HepG2 (cell line): ENCODE data around the gene SLC17A9. TPM values are rescaled to one million over a fixed set of nuclear protein-coding genes. Genes with fewer than 3 reads are reported as not detected.

Experiments
- DPF2 ChIP-seq: sonication (generic); formaldehyde crosslinking; IDR thresholded peaks from 2 replicates; pipeline ENCODE4 v1.4.0; 2020; ENCODE audit warnings: mild to moderate bottlenecking, low read depth, missing genetic modification reagents, borderline replicate concordance
- EEA1 ChIP-seq: sonication (generic); formaldehyde crosslinking; IDR thresholded peaks from 2 replicates; pipeline ENCODE4 v1.5.1; 2020; ENCODE audit warnings: mild to moderate bottlenecking, missing genetic modification reagents, borderline replicate concordance
- ESRRA ChIP-seq: sonication (generic); formaldehyde crosslinking; IDR thresholded peaks from 2 replicates; pipeline ENCODE4 v1.5.1; 2020; ENCODE audit warnings: mild to moderate bottlenecking, low read depth, missing genetic modification reagents
- HNRNPL ChIP-seq: fragments of 200-400 bp; formaldehyde crosslinking; IDR thresholded peaks from 2 replicates; pipeline ENCODE4 v1.6.1; 2017; ENCODE audit warnings: mild to moderate bottlenecking, low read depth, low read length
- KDM1A ChIP-seq: IDR thresholded peaks from 2 replicates; pipeline ENCODE4 v1.6.1; 2016; ENCODE audit warnings: missing compliant biosample characterization
- MTA3 ChIP-seq: sonication (generic); formaldehyde crosslinking; IDR thresholded peaks from 2 replicates; pipeline ENCODE4 v1.4.0; 2020; ENCODE audit warnings: missing genetic modification reagents
- NPAS2 ChIP-seq: sonication (generic); formaldehyde crosslinking; IDR thresholded peaks from 2 replicates; pipeline ENCODE4 v1.8.0; 2022; ENCODE audit warnings: mild to moderate bottlenecking, missing genetic modification reagents, borderline replicate concordance
- SOX13 ChIP-seq, 3 experiments: fragments of 450-650 bp in 1 of 3; sonication (generic) in 1 of 3; formaldehyde crosslinking in 1 of 3; IDR thresholded peaks in 2 of 3; conservative IDR thresholded peaks in 1 of 3; 2 replicates each; pipeline versions ENCODE4 v1.5.0 to v1.6.1; 2016 to 2020; ENCODE audit warnings: antibody characterized with exemption in 1 of 3, mild to moderate bottlenecking in 1 of 3, missing compliant biosample characterization in 1 of 3, missing genetic modification reagents in 1 of 3, moderate library complexity in 1 of 3
- TMF1 ChIP-seq: sonication (generic); formaldehyde crosslinking; IDR thresholded peaks from 2 replicates; pipeline ENCODE4 v1.8.1; 2022; ENCODE audit warnings: low read depth, missing genetic modification reagents
- ZBTB3 ChIP-seq: sonication (generic); formaldehyde crosslinking; IDR thresholded peaks from 2 replicates; pipeline ENCODE4 v1.4.0; 2020; ENCODE audit warnings: low read depth, mild to moderate bottlenecking, moderate library complexity, missing genetic modification reagents, borderline replicate concordance
- ZNF441 ChIP-seq: sonication (generic); formaldehyde crosslinking; IDR thresholded peaks from 2 replicates; pipeline ENCODE4 v1.7.0; 2021; ENCODE audit warnings: missing genetic modification reagents, borderline replicate concordance
- ZNF510 ChIP-seq: sonication (generic); formaldehyde crosslinking; IDR thresholded peaks from 2 replicates; pipeline ENCODE4 v1.4.0; 2020; ENCODE audit warnings: low read depth, mild to moderate bottlenecking, missing genetic modification reagents
- ZNF674 ChIP-seq: sonication (generic); formaldehyde crosslinking; IDR thresholded peaks from 2 replicates; pipeline ENCODE4 v1.5.0; 2020; ENCODE audit warnings: low read depth, mild to moderate bottlenecking, missing genetic modification reagents
- ZNF775 ChIP-seq: sonication (generic); formaldehyde crosslinking; IDR thresholded peaks from 2 replicates; pipeline ENCODE4 v1.4.0; 2020; ENCODE audit warnings: missing genetic modification reagents, mild to moderate bottlenecking, moderate library complexity, borderline replicate concordance
- polyA plus RNA-seq, 8 experiments: library from polyadenylated mRNA; depleted of rRNA in 3 of 8; stranded (reverse) in 7 of 8; unstranded in 1 of 8; fragments of >200 nt; fragmentation: Illumina TruSeq in 4 of 8; extraction: Trizol in 4 of 8; gene quantifications; 2 replicates each; pipeline versions ENCODE4 v1.2.1 to v1.2.3, GENCODE V29; 2011 to 2016; ENCODE audit warnings: low read depth in 4 of 8, missing spikeins in 1 of 8, mixed read lengths in 1 of 8; ENCODE audit not compliant: insufficient read depth in 1 of 8
- total RNA-seq, 5 experiments: library from RNA; depleted of rRNA; stranded (reverse); fragments of >200 nt; fragmentation: Illumina TruSeq; extraction: Trizol; gene quantifications; 2 replicates each; pipeline ENCODE4 v1.2.3, GENCODE V29; 2016; ENCODE audit warnings: low read depth in 1 of 5
- TF ChIP-seq, protein P1 (sequence below): sonication (generic); formaldehyde crosslinking; IDR thresholded peaks from 2 replicates; pipeline ENCODE4 v1.8.1; 2022; ENCODE audit warnings: low read depth, mild to moderate bottlenecking, missing genetic modification reagents
- TF ChIP-seq, protein P2 (sequence below): sonication (generic); formaldehyde crosslinking; IDR thresholded peaks from 2 replicates; pipeline ENCODE4 v1.5.0; 2020; ENCODE audit warnings: mild to moderate bottlenecking, low read depth, missing genetic modification reagents, borderline replicate concordance
- TF ChIP-seq, protein P3 (sequence below): IDR thresholded peaks from 2 replicates; pipeline ENCODE4 v1.4.0; 2020; ENCODE audit warnings: mild to moderate bottlenecking, missing genetic modification reagents
- TF ChIP-seq, protein P4 (sequence below): sonication (generic); formaldehyde crosslinking; IDR thresholded peaks from 2 replicates; pipeline ENCODE4 v1.5.0; 2020; ENCODE audit warnings: mild to moderate bottlenecking, missing genetic modification reagents

SLC17A9 gene
- total and polyA plus RNA-seq, 2 of the 13 experiments (the other 11 are each of a cell fraction or from before 2014, with no cell fraction given): 110 to 191 TPM

DNA sequence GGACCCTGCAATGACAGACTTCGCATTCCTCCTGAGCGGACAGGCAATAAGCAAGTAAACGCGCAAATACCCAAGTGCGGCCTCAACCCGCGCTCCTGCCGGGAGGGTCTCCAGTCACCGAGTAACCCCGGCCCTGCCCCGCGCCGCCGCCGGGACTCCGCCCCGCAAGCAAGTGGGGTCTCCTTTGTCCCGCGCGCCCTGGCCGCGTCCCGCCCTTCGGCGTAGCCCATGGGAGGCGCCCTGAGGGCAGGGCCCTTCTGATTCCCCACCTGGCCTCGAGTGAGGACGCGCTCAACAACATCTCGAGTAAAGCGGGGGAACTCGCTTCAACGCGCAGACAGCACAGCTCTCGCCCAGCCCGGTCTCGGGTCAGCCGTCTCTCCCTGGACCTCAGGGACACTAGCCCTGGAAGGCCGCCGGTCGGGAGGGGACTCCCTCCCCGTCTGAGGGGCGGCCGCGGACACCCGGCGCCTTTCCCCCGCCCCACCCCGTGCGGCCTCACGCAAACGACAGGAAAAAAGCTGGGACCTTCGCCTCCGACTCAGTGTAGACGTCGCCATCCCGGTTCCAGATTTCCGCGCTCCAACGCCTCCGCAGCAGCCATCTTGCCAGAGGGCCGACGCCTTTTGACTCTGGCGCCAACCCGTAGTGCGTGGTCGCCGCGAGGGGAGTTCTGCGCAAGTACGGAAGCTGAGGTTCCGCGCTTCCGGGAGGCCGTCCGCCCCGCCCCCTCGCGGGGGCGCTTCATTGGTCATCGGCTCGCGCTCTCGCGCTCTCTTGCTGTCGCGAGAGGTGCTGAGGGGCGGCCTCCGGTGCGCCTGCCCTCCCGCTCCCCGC, 15.0 kb upstream of the SLC17A9 start (continued):
- peak; percentile 83 for TF ChIP-seq ZNF775
- TF ChIP-seq NPAS2: no peak; the same call in 1 of the 2 replicates
- no peak for TF ChIP-seq KDM1A (CRISPR knock-in tag)
- peak; percentile 94; the same call in 1 of the 2 replicates for TF ChIP-seq ESRRA (CRISPR knock-in tag)
- no peak for TF ChIP-seq SOX13 (IDR thresholded peaks at IDR 0.05)
- peak in 1 of 2 experiments; percentile 69; a peak in 2 of 4 replicates for TF ChIP-seq SOX13 (CRISPR knock-in tag; conservative IDR thresholded peaks at IDR 0.05 in 1 of 2, IDR thresholded peaks at IDR 0.05 in 1 of 2)
- TF ChIP-seq, protein P1, sequence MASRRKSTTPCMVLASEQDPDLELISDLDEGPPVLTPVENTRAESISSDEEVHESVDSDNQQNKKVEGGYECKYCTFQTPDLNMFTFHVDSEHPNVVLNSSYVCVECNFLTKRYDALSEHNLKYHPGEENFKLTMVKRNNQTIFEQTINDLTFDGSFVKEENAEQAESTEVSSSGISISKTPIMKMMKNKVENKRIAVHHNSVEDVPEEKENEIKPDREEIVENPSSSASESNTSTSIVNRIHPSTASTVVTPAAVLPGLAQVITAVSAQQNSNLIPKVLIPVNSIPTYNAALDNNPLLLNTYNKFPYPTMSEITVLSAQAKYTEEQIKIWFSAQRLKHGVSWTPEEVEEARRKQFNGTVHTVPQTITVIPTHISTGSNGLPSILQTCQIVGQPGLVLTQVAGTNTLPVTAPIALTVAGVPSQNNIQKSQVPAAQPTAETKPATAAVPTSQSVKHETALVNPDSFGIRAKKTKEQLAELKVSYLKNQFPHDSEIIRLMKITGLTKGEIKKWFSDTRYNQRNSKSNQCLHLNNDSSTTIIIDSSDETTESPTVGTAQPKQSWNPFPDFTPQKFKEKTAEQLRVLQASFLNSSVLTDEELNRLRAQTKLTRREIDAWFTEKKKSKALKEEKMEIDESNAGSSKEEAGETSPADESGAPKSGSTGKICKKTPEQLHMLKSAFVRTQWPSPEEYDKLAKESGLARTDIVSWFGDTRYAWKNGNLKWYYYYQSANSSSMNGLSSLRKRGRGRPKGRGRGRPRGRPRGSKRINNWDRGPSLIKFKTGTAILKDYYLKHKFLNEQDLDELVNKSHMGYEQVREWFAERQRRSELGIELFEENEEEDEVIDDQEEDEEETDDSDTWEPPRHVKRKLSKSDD: peak; percentile 55
- TF ChIP-seq ZNF510: peak; percentile 90; the same call in 1 of the 2 replicates
- TF ChIP-seq, protein P2, sequence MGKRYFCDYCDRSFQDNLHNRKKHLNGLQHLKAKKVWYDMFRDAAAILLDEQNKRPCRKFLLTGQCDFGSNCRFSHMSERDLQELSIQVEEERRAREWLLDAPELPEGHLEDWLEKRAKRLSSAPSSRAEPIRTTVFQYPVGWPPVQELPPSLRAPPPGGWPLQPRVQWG: no peak
- TF ChIP-seq EEA1 (CRISPR knock-in tag): peak; percentile 97
- TF ChIP-seq DPF2 (CRISPR knock-in tag): no peak
- peak; percentile 72 for TF ChIP-seq HNRNPL
- TF ChIP-seq MTA3: no peak
- TF ChIP-seq ZBTB3 (CRISPR knock-in tag): no peak
- TF ChIP-seq, protein P3, sequence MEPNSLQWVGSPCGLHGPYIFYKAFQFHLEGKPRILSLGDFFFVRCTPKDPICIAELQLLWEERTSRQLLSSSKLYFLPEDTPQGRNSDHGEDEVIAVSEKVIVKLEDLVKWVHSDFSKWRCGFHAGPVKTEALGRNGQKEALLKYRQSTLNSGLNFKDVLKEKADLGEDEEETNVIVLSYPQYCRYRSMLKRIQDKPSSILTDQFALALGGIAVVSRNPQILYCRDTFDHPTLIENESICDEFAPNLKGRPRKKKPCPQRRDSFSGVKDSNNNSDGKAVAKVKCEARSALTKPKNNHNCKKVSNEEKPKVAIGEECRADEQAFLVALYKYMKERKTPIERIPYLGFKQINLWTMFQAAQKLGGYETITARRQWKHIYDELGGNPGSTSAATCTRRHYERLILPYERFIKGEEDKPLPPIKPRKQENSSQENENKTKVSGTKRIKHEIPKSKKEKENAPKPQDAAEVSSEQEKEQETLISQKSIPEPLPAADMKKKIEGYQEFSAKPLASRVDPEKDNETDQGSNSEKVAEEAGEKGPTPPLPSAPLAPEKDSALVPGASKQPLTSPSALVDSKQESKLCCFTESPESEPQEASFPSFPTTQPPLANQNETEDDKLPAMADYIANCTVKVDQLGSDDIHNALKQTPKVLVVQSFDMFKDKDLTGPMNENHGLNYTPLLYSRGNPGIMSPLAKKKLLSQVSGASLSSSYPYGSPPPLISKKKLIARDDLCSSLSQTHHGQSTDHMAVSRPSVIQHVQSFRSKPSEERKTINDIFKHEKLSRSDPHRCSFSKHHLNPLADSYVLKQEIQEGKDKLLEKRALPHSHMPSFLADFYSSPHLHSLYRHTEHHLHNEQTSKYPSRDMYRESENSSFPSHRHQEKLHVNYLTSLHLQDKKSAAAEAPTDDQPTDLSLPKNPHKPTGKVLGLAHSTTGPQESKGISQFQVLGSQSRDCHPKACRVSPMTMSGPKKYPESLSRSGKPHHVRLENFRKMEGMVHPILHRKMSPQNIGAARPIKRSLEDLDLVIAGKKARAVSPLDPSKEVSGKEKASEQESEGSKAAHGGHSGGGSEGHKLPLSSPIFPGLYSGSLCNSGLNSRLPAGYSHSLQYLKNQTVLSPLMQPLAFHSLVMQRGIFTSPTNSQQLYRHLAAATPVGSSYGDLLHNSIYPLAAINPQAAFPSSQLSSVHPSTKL (CRISPR knock-in tag): peak; percentile 57; the same call in 1 of the 2 replicates
- peak; percentile 90 for TF ChIP-seq ZNF441 (CRISPR knock-in tag)
- TF ChIP-seq TMF1 (CRISPR knock-in tag): peak; percentile 91; the same call in 1 of the 2 replicates
- TF ChIP-seq, protein P4, sequence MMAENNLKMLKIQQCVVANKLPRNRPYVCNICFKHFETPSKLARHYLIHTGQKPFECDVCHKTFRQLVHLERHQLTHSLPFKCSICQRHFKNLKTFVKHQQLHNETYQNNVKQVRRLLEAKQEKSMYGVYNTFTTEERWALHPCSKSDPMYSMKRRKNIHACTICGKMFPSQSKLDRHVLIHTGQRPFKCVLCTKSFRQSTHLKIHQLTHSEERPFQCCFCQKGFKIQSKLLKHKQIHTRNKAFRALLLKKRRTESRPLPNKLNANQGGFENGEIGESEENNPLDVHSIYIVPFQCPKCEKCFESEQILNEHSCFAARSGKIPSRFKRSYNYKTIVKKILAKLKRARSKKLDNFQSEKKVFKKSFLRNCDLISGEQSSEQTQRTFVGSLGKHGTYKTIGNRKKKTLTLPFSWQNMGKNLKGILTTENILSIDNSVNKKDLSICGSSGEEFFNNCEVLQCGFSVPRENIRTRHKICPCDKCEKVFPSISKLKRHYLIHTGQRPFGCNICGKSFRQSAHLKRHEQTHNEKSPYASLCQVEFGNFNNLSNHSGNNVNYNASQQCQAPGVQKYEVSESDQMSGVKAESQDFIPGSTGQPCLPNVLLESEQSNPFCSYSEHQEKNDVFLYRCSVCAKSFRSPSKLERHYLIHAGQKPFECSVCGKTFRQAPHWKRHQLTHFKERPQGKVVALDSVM (CRISPR knock-in tag): peak; percentile 64; the same call in 1 of the 2 replicates
- peak; percentile 91; the same call in 1 of the 2 replicates for TF ChIP-seq ZNF674
